HCT116 (cell line): ENCODE measurements around the gene ABHD12B.

ENCODE experiments used
- ELF1 ChIP-seq: IDR thresholded peaks from 2 replicates; pipeline ENCODE4 v1.6.1; 2012; ENCODE audit warnings: low read depth, borderline replicate concordance
- EZH2phosphoT487 ChIP-seq: fragments of 200-600 bp; IDR thresholded peaks from 2 replicates; pipeline ENCODE4 v1.6.1; 2018; ENCODE audit warnings: antibody characterized with exemption, borderline replicate concordance
- JUND ChIP-seq: IDR thresholded peaks from 2 replicates; pipeline ENCODE4 v1.6.1; 2012
- SIN3A ChIP-seq: IDR thresholded peaks from 2 replicates; pipeline ENCODE4 v1.6.1; 2012; ENCODE audit warnings: low read depth
- TCF7L2 ChIP-seq: IDR thresholded peaks from 2 replicates; pipeline ENCODE4 v1.7.0; 2011; ENCODE audit warnings: borderline replicate concordance, inconsistent platforms; ENCODE audit not compliant: insufficient read depth, insufficient read length; ENCODE audit errors: extremely low read depth
- TF ChIP-seq, protein P1 (sequence below), 3 experiments: fragments of 200-600 bp in 1 of 3; sonication (generic) in 1 of 3; IDR thresholded peaks in 2 of 3; conservative IDR thresholded peaks in 1 of 3; 2 replicates each; pipeline ENCODE4 v1.5.1; 2012 to 2017; ENCODE audit warnings: low read depth in 2 of 3, low read length in 2 of 3, antibody characterized with exemption in 1 of 3, borderline replicate concordance in 1 of 3, control low read depth in 1 of 3, mild to moderate bottlenecking in 1 of 3, mixed read lengths in 1 of 3, mixed run types in 1 of 3, moderate library complexity in 1 of 3; ENCODE audit not compliant: insufficient read depth in 1 of 3
- TF ChIP-seq, protein P2 (sequence below): IDR thresholded peaks from 2 replicates; pipeline ENCODE4 v1.6.1; 2012; ENCODE audit warnings: low read depth

DNA sequence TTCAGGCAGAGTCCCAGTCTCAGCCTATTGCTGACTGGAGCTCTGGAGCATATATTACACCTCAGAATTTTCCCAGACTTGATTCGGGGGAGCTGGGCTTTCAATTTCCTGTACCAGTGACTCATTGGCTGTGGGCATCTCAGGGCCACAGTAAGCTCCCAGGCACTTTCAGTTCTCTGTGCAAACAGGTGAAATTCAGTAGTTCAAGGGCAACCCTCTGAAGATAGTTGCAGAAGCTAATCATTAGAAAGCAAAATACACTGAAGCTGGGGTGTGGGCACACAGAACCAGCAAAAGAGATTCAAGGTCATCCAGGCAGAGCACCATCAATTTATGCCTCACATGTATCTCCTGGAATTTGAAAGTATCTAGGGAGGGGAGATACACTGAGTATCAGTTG is 32.8 kb upstream of the ABHD12B start:
- TF ChIP-seq, protein P1, sequence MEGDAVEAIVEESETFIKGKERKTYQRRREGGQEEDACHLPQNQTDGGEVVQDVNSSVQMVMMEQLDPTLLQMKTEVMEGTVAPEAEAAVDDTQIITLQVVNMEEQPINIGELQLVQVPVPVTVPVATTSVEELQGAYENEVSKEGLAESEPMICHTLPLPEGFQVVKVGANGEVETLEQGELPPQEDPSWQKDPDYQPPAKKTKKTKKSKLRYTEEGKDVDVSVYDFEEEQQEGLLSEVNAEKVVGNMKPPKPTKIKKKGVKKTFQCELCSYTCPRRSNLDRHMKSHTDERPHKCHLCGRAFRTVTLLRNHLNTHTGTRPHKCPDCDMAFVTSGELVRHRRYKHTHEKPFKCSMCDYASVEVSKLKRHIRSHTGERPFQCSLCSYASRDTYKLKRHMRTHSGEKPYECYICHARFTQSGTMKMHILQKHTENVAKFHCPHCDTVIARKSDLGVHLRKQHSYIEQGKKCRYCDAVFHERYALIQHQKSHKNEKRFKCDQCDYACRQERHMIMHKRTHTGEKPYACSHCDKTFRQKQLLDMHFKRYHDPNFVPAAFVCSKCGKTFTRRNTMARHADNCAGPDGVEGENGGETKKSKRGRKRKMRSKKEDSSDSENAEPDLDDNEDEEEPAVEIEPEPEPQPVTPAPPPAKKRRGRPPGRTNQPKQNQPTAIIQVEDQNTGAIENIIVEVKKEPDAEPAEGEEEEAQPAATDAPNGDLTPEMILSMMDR (IDR thresholded peaks at IDR 0.05 in 2 of 3, conservative IDR thresholded peaks at IDR 0.05 in 1 of 3; ENCODE audit: borderline replicate concordance in 1 of 3, insufficient read depth in 1 of 3, low read depth in 2 of 3, low read length in 2 of 3): no peak
- TF ChIP-seq JUND (no peak), TCF7L2 (no peak), EZH2phosphoT487 (no peak), ELF1 (no peak), SIN3A (no peak)
- TF ChIP-seq, protein P2, sequence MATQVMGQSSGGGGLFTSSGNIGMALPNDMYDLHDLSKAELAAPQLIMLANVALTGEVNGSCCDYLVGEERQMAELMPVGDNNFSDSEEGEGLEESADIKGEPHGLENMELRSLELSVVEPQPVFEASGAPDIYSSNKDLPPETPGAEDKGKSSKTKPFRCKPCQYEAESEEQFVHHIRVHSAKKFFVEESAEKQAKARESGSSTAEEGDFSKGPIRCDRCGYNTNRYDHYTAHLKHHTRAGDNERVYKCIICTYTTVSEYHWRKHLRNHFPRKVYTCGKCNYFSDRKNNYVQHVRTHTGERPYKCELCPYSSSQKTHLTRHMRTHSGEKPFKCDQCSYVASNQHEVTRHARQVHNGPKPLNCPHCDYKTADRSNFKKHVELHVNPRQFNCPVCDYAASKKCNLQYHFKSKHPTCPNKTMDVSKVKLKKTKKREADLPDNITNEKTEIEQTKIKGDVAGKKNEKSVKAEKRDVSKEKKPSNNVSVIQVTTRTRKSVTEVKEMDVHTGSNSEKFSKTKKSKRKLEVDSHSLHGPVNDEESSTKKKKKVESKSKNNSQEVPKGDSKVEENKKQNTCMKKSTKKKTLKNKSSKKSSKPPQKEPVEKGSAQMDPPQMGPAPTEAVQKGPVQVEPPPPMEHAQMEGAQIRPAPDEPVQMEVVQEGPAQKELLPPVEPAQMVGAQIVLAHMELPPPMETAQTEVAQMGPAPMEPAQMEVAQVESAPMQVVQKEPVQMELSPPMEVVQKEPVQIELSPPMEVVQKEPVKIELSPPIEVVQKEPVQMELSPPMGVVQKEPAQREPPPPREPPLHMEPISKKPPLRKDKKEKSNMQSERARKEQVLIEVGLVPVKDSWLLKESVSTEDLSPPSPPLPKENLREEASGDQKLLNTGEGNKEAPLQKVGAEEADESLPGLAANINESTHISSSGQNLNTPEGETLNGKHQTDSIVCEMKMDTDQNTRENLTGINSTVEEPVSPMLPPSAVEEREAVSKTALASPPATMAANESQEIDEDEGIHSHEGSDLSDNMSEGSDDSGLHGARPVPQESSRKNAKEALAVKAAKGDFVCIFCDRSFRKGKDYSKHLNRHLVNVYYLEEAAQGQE: no peak
